ENCODE data around the gene PTPRM. TPM values are rescaled to one million over a fixed set of nuclear protein-coding genes. Genes with fewer than 3 reads are reported as not detected.

PTPRM gene
- polyA plus RNA-seq, 4 donors: 82.9 to 104 (median 97.8) TPM

- DNase-seq (ENCODE audit: low read depth in 4 of 4, low spot score in 3 of 4): no peak
Measured at GRCh38 chr18:8247700-8248099, 680.6 kb downstream of the PTPRM start.

GRCh38 chr18:8248576-8248975 is 681.5 kb downstream of the PTPRM start:
- DNase-seq (ENCODE audit: low read depth in 4 of 4, low spot score in 3 of 4): no peak

- no peak for DNase-seq (ENCODE audit: low read depth in 4 of 4, low spot score in 3 of 4)
Measured at GRCh38 chr18:8249811-8250210, 682.7 kb downstream of the PTPRM start.

GRCh38 chr18:8252371-8252770 is 685.3 kb downstream of the PTPRM start:
- no peak for DNase-seq (ENCODE audit: low read depth in 4 of 4, low spot score in 3 of 4)

- no peak for DNase-seq (ENCODE audit: low read depth in 4 of 4, low spot score in 3 of 4)
Measured at GRCh38 chr18:8253944-8254343, 686.8 kb downstream of the PTPRM start.

- no peak for DNase-seq (ENCODE audit: low read depth in 4 of 4, low spot score in 3 of 4)
Measured at GRCh38 chr18:8254654-8255053, 687.5 kb downstream of the PTPRM start.

GRCh38 chr18:8257851-8258434 is 690.8 kb downstream of the PTPRM start:
- DNase-seq (ENCODE audit: low read depth in 4 of 4, low spot score in 3 of 4): no peak

GRCh38 chr18:8260319-8260718 is 693.2 kb downstream of the PTPRM start:
- no peak for DNase-seq (ENCODE audit: low read depth in 4 of 4, low spot score in 3 of 4)

GRCh38 chr18:8260827-8261226 is 693.7 kb downstream of the PTPRM start:
- no peak for DNase-seq (ENCODE audit: low read depth in 4 of 4, low spot score in 3 of 4)

- no peak for DNase-seq (ENCODE audit: low read depth in 4 of 4, low spot score in 3 of 4)
Measured at GRCh38 chr18:8261651-8262091, 694.6 kb downstream of the PTPRM start.

- DNase-seq (ENCODE audit: low read depth in 4 of 4, low spot score in 3 of 4): no peak
Measured at GRCh38 chr18:8262221-8262620, 695.1 kb downstream of the PTPRM start.

GRCh38 chr18:8264116-8264515 is 697.0 kb downstream of the PTPRM start:
- DNase-seq (ENCODE audit: low read depth in 4 of 4, low spot score in 3 of 4): no peak

GRCh38 chr18:8264861-8265411 is 697.8 kb downstream of the PTPRM start:
- DNase-seq (ENCODE audit: low read depth in 4 of 4, low spot score in 3 of 4): peak; percentile 36 to 58 (median 48)

- DNase-seq (ENCODE audit: low read depth in 4 of 4, low spot score in 3 of 4): no peak
Measured at GRCh38 chr18:8272254-8272653, 705.1 kb downstream of the PTPRM start.

- DNase-seq (ENCODE audit: low read depth in 4 of 4, low spot score in 3 of 4): no peak
Measured at GRCh38 chr18:8274370-8274769, 707.3 kb downstream of the PTPRM start.

- no peak for DNase-seq (ENCODE audit: low read depth in 4 of 4, low spot score in 3 of 4)
Measured at GRCh38 chr18:8276406-8276805, 709.3 kb downstream of the PTPRM start.

GRCh38 chr18:8277270-8277669 is 710.2 kb downstream of the PTPRM start:
- no peak for DNase-seq (ENCODE audit: low read depth in 4 of 4, low spot score in 3 of 4)

GRCh38 chr18:8279346-8279745 is 712.2 kb downstream of the PTPRM start:
- DNase-seq (ENCODE audit: low read depth in 4 of 4, low spot score in 3 of 4): no peak

GRCh38 chr18:8279781-8280330 is 712.7 kb downstream of the PTPRM start:
- DNase-seq (ENCODE audit: low read depth in 4 of 4, low spot score in 3 of 4): no peak

GRCh38 chr18:8283891-8284585 is 716.9 kb downstream of the PTPRM start:
- DNase-seq (ENCODE audit: low read depth in 4 of 4, low spot score in 3 of 4): no peak

GRCh38 chr18:8286303-8286702 is 719.2 kb downstream of the PTPRM start:
- DNase-seq (ENCODE audit: low read depth in 4 of 4, low spot score in 3 of 4): no peak
